Measurements from ENCODE around the gene CYP2A6.

Gene CYP2A6

GRCh38 chr19:40801426-40802299 lies 48.6 kb downstream of the CYP2A6 start:
- no peak for DNase-seq (ENCODE audit: low spot score)

GRCh38 chr19:40800997-40801377 lies 49.3 kb downstream of the CYP2A6 start:
- DNase-seq (ENCODE audit: low spot score): no peak

- DNase-seq (ENCODE audit: low spot score): no peak
Measured at GRCh38 chr19:40800339-40800996, 49.8 kb downstream of the CYP2A6 start.

GRCh38 chr19:40799558-40800338 lies 50.5 kb downstream of the CYP2A6 start:
- no peak for DNase-seq (ENCODE audit: low spot score)

- DNase-seq (ENCODE audit: low spot score): peak; percentile 99
Measured at GRCh38 chr19:40798683-40799557, 51.3 kb downstream of the CYP2A6 start, which contains the start of gene EGLN2. TSS of gene EGLN2 (plus strand) at chr19:40799191. CDS start at chr19:40800573, 1,382 bp downstream.

GRCh38 chr19:40797963-40798682 lies 52.1 kb downstream of the CYP2A6 start:
- DNase-seq (ENCODE audit: low spot score): peak; percentile 48

GRCh38 chr19:40797166-40797962 lies 52.9 kb downstream of the CYP2A6 start:
- DNase-seq (ENCODE audit: low spot score): no peak

Measured in COLO829 (cell line).